DND-41 (cell line): ENCODE data around the gene NDN.

ENCODE experiments used
- CTCF ChIP-seq: IDR thresholded peaks from 2 replicates; pipeline ENCODE4 v1.5.1; 2012; ENCODE audit warnings: borderline replicate concordance, low read length, moderate library complexity, mild to moderate bottlenecking; ENCODE audit not compliant: poor library complexity, severe bottlenecking; ENCODE audit errors: extremely low read depth
- EZH2 ChIP-seq: IDR thresholded peaks from 3 replicates; pipeline ENCODE4 v1.6.1; 2012; ENCODE audit warnings: borderline replicate concordance, low read depth, mild to moderate bottlenecking, moderate library complexity, low read length, inconsistent platforms; ENCODE audit not compliant: severe bottlenecking

DNA sequence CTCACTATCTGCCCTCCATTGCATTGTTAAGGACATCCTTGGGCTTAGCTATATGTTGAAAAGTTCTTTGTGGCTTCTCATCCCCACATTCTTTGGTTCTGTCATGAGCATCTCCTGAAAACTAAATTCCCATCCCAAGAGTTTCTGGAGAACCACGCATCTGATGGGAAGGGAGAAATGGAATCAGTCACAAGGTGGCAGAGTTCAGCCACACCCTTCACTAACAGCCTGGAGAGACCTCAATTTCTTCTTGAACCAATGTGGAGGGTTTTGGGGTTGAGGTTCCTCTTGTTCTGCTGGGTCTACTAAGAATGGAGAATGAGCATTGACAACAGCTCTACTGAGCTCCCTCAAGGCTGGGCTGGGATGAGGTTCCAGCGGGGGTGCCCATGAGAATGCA is 23.9 kb downstream of the NDN start:
- TF ChIP-seq CTCF (peak; percentile 4), EZH2 (no peak)
